ENCODE results near the gene TXNDC5.

DNA sequence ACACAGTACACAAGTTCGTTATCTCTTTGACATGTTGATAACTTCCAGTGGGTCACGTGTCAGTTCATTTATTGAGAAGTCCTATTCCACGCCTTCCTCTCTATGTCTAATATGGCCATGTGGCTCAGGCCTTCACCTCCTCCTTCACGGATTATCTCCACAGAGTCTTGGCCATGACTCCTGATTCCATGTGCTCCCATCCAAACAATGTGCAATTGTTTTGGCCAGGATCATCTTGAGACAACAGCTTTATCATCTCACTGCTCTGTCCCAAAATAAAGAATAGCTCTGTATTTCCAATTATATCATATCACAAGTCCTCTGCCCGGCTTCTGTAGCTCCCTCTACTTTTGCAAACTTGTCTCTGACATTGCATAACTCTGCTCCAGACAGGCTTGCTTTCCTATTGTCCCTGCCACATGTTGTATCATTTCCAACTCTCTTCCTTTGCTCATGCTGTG, 11.1 kb upstream of the TXNDC5 start:
- TF ChIP-seq, protein P1, sequence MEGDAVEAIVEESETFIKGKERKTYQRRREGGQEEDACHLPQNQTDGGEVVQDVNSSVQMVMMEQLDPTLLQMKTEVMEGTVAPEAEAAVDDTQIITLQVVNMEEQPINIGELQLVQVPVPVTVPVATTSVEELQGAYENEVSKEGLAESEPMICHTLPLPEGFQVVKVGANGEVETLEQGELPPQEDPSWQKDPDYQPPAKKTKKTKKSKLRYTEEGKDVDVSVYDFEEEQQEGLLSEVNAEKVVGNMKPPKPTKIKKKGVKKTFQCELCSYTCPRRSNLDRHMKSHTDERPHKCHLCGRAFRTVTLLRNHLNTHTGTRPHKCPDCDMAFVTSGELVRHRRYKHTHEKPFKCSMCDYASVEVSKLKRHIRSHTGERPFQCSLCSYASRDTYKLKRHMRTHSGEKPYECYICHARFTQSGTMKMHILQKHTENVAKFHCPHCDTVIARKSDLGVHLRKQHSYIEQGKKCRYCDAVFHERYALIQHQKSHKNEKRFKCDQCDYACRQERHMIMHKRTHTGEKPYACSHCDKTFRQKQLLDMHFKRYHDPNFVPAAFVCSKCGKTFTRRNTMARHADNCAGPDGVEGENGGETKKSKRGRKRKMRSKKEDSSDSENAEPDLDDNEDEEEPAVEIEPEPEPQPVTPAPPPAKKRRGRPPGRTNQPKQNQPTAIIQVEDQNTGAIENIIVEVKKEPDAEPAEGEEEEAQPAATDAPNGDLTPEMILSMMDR (IDR thresholded peaks at IDR 0.05) = no peak
- TF ChIP-seq POLR2A (IDR thresholded peaks at IDR 0.05) (no peak), POLR2AphosphoS5 (IDR thresholded peaks at IDR 0.05) (no peak)

Measured in transverse colon (tissue), 4 donors.